Measurements from ENCODE around the gene LAMA2. TPM values are rescaled to one million over a fixed set of nuclear protein-coding genes. Genes with fewer than 3 reads are reported as not detected.
A peak's percentile ranks its signal among the peaks of the same experiment; 100 is the strongest.

LAMA2 gene
- total RNA-seq, 2 donors from 2014 or later: 2.2 to 3.4 TPM

DNA sequence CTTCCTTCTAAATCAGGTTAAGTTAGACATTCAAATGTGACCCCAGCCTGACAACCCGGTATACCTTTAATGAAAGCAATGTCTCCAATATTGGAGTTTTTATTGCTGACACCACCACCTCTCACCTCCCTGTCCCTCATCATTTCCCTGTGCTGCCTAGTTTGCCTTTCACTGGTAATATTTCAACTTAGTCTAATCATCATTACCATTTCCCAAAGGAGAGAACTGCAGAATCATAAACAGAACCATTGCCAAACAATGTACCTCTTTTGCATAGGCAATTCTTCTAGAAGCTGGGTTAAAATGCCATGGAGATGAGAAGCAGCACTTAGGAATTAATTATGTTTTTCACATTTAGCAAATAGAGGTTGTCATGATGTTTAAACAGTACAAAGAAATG, 370.3 kb downstream of the LAMA2 start:
- no peaks in the 10 kb centered on the region for H3K36me3 Mint-ChIP-seq (ENCODE audit: low read depth)
- no peaks in the 10 kb centered on the region for H3K9me3 ChIP-seq (ENCODE audit: control insufficient read depth, low read length, poor library complexity, severe bottlenecking)
- H3K27ac Mint-ChIP-seq: no peak overlapping the region
- DNase-seq (no peak), ATAC-seq (no peak)
- H3K27me3 Mint-ChIP-seq: peaks cover 21% of the 10 kb centered on the region
- peaks cover 12% of the 10 kb centered on the region for H3K4me1 Mint-ChIP-seq
- peak overlapping the region; percentile 50 for H3K4me3 Mint-ChIP-seq

DNA sequence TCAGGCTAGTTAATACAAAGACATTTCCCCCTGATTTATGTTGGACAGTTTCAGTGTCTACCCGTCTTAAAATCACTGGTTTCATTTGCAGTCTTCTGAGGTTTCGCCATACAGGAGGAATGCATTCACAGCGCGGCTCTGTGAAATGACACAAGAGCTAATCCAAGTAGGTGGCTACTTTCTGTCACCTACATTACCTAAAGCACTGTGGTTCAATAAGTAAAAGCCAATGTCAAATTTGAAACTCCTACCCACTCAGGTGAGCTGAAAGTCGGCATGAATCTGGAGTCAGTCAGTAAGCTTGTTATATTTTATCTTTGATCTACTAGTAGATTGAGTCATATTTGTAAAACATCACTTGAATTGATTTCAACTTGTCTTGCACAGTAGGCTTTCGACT, 370.8 kb downstream of the LAMA2 start:
- Mint-ChIP-seq H3K4me3 (peak overlapping the region; percentile 41), H3K27me3 (peaks cover 20% of the 10 kb centered on the region), H3K36me3 (ENCODE audit: low read depth) (no peaks in the 10 kb centered on the region), H3K27ac (no peak overlapping the region), H3K4me1 (peaks cover 12% of the 10 kb centered on the region)
- no peaks in the 10 kb centered on the region for H3K9me3 ChIP-seq (ENCODE audit: control insufficient read depth, low read length, poor library complexity, severe bottlenecking)
- ATAC-seq: no peak
- no peak for DNase-seq

DNA sequence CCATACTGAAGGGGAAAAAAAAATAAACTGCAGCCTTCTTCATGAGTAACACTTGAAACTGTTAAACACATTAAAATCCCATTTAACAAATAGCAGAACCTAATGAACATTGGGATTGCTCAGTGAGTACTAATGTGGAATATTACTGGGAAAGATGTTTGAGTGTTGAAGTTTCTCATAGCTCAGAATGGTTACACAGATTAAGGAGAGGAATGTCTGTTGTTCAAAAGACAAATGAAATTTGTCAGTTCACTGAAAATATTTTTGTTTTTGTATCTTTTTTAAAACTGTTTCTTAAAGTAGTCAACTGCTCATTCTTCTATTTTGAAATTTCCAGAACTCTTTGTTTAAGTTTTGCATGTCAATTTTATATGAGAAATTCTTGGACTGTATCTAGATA, 374.3 kb downstream of the LAMA2 start:
- ATAC-seq (no peak), DNase-seq (no peak)
- Mint-ChIP-seq H3K4me1 (peaks cover 10% of the 10 kb centered on the region), H3K27ac (no peak overlapping the region), H3K27me3 (peaks cover 15% of the 10 kb centered on the region), H3K4me3 (no peak overlapping the region), H3K36me3 (ENCODE audit: low read depth) (no peaks in the 10 kb centered on the region)
- no peaks in the 10 kb centered on the region for H3K9me3 ChIP-seq (ENCODE audit: control insufficient read depth, low read length, poor library complexity, severe bottlenecking)

DNA sequence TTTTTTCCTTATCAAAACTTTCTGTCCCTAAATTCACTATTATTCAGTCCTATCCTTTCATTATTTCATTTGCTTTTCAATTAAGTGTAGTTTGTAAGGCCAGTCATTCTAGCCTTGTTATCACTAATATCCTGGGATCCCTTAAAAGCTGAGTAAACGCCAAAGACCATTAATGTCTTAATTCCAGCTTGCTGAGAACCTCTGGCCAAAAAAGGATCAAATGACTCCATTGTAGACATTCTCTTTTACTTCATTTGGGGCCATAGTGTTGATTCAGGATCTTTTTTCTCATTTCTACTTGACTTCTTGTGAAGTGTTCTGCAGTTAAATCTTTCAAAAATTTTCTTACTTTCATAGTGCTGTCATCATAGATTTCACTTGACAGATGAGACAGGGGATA, 379.7 kb downstream of the LAMA2 start:
- DNase-seq (no peak), ATAC-seq (no peak)
- Mint-ChIP-seq H3K36me3 (ENCODE audit: low read depth) (no peaks in the 10 kb centered on the region), H3K27me3 (no peaks in the 10 kb centered on the region), H3K27ac (no peak overlapping the region), H3K4me3 (no peak overlapping the region), H3K4me1 (peaks cover 9% of the 10 kb centered on the region)
- no peaks in the 10 kb centered on the region for H3K9me3 ChIP-seq (ENCODE audit: control insufficient read depth, low read length, poor library complexity, severe bottlenecking)

DNA sequence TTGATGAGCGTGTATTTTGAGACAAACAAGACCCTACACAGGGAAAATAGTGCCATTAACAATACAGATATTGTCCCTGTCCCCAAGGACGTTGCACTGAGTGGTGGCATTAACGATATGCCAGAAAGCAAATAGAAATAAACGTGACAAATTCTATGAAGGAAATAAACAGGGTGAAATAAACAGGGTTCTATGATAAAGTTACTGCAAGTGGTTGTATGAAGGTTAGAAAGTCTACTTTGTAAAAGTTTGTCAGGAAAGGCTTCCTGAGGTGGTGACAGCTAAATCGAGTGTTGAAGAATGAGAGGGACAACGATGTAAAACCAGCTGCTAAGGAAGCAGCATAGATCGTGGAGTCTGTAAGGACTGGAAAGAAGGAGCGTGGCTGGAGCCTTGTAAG, 380.2 kb downstream of the LAMA2 start:
- Mint-ChIP-seq H3K4me3 (no peak overlapping the region), H3K4me1 (peaks cover 9% of the 10 kb centered on the region), H3K36me3 (ENCODE audit: low read depth) (no peaks in the 10 kb centered on the region), H3K27me3 (no peaks in the 10 kb centered on the region), H3K27ac (no peak overlapping the region)
- no peak for DNase-seq
- H3K9me3 ChIP-seq (ENCODE audit: control insufficient read depth, low read length, poor library complexity, severe bottlenecking): no peaks in the 10 kb centered on the region
- ATAC-seq: no peak

DNA sequence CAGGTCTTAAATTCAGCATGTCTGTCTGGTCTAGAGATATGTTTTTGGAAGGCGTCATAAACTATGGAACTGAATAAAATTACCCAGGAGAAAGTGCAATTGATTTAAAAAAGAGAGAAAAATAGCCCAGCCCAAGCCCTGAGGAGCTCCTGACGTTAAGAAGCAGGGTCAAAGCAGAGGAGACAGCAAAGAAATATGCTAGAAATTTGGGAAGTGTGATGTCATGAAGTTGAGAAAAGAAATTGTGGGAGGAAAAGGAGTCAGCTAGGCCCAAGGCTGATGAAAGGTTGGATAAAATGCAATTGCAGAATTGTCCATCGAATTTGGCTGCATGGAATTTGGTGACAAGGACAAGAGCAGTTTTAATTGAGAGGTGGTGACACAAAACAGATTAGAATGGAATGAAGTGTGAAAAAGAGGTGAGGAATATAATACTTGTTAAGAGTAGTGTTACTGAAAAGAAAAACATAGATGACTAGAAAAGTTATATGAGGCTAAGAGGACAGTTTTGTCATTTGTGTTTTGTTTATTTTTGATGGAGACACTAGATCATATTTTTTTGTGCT, 381.6 kb downstream of the LAMA2 start:
- H3K9me3 ChIP-seq (ENCODE audit: control insufficient read depth, low read length, poor library complexity, severe bottlenecking): no peaks in the 10 kb centered on the region
- H3K27ac Mint-ChIP-seq: no peak overlapping the region
- ATAC-seq (no peak), DNase-seq (no peak)
- no peaks in the 10 kb centered on the region for H3K36me3 Mint-ChIP-seq (ENCODE audit: low read depth)
- peaks cover 7% of the 10 kb centered on the region for H3K4me1 Mint-ChIP-seq
- H3K4me3 Mint-ChIP-seq: no peak overlapping the region
- H3K27me3 Mint-ChIP-seq: no peaks in the 10 kb centered on the region

DNA sequence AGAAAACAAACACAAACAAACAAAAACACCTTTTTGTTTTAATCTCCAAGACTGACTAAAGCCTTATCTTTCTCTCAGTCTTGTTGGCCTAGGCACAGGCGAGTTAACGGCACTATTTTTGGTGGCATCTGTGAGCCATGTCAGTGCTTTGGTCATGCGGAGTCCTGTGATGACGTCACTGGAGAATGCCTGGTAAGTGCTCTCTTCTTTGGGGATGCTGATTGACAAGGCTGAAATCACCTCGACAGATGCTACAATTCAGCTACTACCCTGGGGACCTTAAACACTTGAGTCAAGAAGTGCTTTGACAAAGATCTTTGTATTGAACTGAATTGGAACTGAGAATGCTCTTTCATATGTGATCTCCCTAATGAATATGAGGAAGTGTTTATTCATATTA, 384.1 kb downstream of the LAMA2 start:
- Mint-ChIP-seq H3K27ac (no peak overlapping the region), H3K4me3 (no peak overlapping the region), H3K36me3 (ENCODE audit: low read depth) (no peaks in the 10 kb centered on the region), H3K27me3 (no peaks in the 10 kb centered on the region), H3K4me1 (peaks cover 7% of the 10 kb centered on the region)
- H3K9me3 ChIP-seq (ENCODE audit: control insufficient read depth, low read length, poor library complexity, severe bottlenecking): no peaks in the 10 kb centered on the region
- ATAC-seq (no peak), DNase-seq (no peak)

DNA sequence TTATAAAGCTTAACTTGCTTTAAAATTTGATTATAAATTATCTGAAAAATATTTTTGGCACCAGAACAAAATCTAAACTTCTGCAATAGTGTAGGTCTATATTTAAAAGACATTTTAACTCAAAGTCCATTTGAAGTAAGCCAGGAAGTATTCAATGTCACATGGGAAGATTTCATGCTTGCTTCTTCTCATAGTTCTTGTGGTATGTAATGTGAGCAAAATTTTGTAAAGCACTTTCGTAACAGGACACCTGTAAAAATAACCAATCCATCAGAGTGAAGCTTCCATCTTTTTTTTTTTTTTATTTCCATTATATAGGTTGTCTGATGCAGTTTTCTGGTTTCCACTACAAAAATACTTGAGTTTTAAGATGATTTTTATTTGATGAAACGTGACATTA, 386.1 kb downstream of the LAMA2 start:
- DNase-seq: no peak
- no peaks in the 10 kb centered on the region for H3K9me3 ChIP-seq (ENCODE audit: control insufficient read depth, low read length, poor library complexity, severe bottlenecking)
- no peaks in the 10 kb centered on the region for H3K36me3 Mint-ChIP-seq (ENCODE audit: low read depth)
- no peak overlapping the region for H3K4me3 Mint-ChIP-seq
- no peaks in the 10 kb centered on the region for H3K27me3 Mint-ChIP-seq
- no peak overlapping the region for H3K27ac Mint-ChIP-seq
- H3K4me1 Mint-ChIP-seq: peaks cover 5% of the 10 kb centered on the region
- no peak for ATAC-seq

DNA sequence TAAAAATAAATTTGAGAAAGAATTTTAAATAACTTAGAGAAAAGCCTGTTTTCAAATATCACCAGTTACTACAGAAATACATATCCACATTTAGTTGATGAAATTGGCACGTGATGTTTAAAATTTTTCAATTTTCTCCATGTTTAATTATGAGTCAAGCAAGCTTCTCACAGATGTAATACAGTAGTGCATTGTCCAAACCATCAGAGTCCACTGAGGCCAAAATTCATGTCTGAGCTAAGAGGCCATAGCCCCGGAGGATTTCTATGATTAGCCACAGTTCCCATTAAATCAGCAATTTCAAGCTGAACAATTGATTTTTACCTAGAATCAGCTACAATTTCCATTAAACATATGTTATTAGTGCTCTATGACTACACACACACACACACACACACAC, 387.0 kb downstream of the LAMA2 start:
- Mint-ChIP-seq H3K27me3 (no peaks in the 10 kb centered on the region), H3K4me3 (no peak overlapping the region), H3K36me3 (ENCODE audit: low read depth) (no peaks in the 10 kb centered on the region), H3K27ac (no peak overlapping the region), H3K4me1 (peaks cover 5% of the 10 kb centered on the region)
- no peak for DNase-seq
- ATAC-seq: no peak
- H3K9me3 ChIP-seq (ENCODE audit: control insufficient read depth, low read length, poor library complexity, severe bottlenecking): no peaks in the 10 kb centered on the region

DNA sequence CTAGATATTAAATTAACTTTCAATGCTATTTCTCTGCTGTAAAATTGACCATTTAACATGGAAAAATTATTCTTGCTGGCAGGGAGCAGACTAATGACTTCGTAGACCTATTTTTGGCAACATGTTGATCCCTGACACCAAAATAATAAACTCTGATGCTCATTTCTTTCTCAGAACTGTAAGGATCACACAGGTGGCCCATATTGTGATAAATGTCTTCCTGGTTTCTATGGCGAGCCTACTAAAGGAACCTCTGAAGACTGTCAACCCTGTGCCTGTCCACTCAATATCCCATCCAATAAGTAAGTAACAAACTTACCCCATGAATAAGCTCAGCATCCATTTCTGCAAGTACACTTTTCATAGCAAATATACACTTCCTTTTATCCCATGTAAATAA, 387.5 kb downstream of the LAMA2 start:
- no peak overlapping the region for H3K27ac Mint-ChIP-seq
- no peaks in the 10 kb centered on the region for H3K36me3 Mint-ChIP-seq (ENCODE audit: low read depth)
- H3K27me3 Mint-ChIP-seq: no peaks in the 10 kb centered on the region
- ATAC-seq (no peak), DNase-seq (no peak)
- H3K4me1 Mint-ChIP-seq: peaks cover 5% of the 10 kb centered on the region
- no peaks in the 10 kb centered on the region for H3K9me3 ChIP-seq (ENCODE audit: control insufficient read depth, low read length, poor library complexity, severe bottlenecking)
- no peak overlapping the region for H3K4me3 Mint-ChIP-seq

DNA sequence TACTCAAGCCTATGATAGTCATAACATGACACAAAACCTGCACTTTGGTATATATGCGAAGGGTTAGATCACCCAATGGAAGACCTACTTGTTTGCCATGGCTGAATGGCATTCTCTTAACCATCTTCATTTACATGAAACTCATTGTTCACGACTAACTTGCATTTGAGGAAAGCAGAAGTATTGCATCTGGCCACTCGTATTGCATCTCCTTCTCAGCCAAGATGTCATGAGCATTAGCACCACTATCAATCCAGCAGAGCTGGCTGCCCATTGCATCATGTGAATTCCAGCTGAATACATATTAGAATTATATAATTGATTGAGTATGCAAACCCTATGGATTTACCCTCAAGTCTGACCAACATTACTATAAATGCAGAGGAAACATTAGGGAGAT, 390.2 kb downstream of the LAMA2 start:
- no peaks in the 10 kb centered on the region for H3K9me3 ChIP-seq (ENCODE audit: control insufficient read depth, low read length, poor library complexity, severe bottlenecking)
- H3K36me3 Mint-ChIP-seq (ENCODE audit: low read depth): no peaks in the 10 kb centered on the region
- ATAC-seq (no peak), DNase-seq (no peak)
- H3K27ac Mint-ChIP-seq: no peak overlapping the region
- no peaks in the 10 kb centered on the region for H3K27me3 Mint-ChIP-seq
- no peaks in the 10 kb centered on the region for H3K4me1 Mint-ChIP-seq
- H3K4me3 Mint-ChIP-seq: no peak overlapping the region

DNA sequence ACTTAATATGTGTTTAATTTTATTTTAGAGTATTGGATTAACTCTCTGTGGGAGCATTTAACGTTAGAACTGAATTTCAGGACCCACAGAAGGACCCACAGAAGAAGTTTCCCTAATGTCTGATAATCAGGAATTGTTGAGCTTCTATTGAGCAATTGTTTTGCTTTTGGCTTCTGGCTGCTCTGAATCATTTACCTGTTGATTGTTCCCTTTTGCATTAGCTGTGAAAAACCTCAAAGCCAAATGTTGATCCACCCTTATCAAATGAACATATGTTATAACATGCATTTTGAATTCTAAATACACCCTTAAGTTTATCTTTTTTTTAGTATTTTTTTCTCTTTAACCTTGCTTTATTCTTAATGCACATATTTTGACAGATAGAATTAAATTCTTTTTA, 393.5 kb downstream of the LAMA2 start:
- H3K9me3 ChIP-seq (ENCODE audit: control insufficient read depth, low read length, poor library complexity, severe bottlenecking): no peaks in the 10 kb centered on the region
- Mint-ChIP-seq H3K4me3 (no peak overlapping the region), H3K27me3 (no peaks in the 10 kb centered on the region), H3K36me3 (ENCODE audit: low read depth) (no peaks in the 10 kb centered on the region), H3K27ac (no peak overlapping the region), H3K4me1 (peaks cover 19% of the 10 kb centered on the region)
- DNase-seq: no peak
- no peak for ATAC-seq

DNA sequence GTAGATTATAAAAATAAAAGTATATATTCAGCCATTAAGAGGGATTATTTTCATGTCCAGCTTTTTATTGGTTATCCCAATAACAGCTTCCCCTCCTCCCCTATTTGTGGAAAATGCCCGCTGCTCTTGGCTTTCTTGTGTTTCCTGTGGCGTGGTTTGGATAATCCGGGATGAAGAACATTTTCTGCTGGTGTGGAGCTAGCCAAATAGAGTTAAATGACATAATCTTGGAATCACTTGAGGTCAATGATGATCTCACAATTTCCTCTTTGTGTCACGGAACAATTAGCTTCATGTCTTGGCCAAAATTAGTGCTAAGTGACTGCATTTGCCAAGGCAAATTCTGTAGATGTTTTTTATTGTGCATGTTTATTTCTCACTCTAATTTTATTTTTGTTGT, 394.0 kb downstream of the LAMA2 start:
- Mint-ChIP-seq H3K27me3 (no peaks in the 10 kb centered on the region), H3K4me1 (peaks cover 22% of the 10 kb centered on the region), H3K36me3 (ENCODE audit: low read depth) (no peaks in the 10 kb centered on the region), H3K4me3 (no peak overlapping the region), H3K27ac (no peak overlapping the region)
- no peak for DNase-seq
- H3K9me3 ChIP-seq (ENCODE audit: control insufficient read depth, low read length, poor library complexity, severe bottlenecking): no peaks in the 10 kb centered on the region
- ATAC-seq: no peak

DNA sequence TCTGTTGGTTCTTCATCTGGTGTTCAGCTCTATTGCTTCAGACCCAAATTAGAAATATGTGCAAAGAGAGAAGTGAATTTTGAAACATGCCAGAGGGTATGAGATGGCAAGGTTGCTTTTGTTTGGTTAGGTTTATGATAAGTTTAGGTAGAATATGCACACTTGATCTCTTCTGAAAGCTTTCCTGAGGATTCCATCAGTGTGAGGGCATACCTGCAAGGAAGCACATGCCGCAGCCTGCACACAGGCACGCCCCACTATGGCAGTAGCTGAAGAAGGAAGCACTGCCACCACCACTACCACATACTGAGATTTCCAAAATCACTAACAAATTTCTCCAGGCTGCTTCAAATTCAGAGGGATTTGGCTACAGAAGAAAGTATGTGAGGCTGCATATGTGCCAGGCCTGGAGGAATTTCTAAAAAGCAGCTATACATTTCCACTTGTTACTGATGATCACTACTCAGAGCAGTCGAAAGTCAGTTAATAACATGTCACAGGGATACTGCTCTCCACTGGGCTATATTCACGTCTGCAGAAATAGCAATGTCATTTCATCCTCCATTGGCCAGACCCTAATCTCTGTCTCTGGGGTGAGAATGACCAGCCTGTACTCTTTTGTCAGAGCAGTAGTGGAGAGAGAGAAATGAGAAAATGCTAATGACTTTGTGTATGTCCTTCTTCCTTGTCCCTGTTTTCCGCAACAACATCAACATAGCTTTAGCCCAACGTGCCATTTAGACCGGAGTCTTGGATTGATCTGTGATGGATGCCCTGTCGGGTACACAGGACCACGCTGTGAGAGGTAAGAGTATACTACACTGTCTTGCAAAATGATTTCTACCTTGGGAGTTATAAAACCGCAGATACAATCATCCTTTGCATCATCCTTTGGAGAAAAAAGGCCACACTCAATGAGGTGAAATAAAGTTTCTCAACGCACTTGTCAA, 396.7 kb downstream of the LAMA2 start:
- Mint-ChIP-seq H3K4me3 (peak overlapping the region; percentile 39), H3K4me1 (peaks cover 41% of the 10 kb centered on the region), H3K36me3 (ENCODE audit: low read depth) (no peaks in the 10 kb centered on the region), H3K27me3 (no peaks in the 10 kb centered on the region), H3K27ac (peak overlapping the region; percentile 89)
- ATAC-seq: no peak
- no peak for DNase-seq
- no peaks in the 10 kb centered on the region for H3K9me3 ChIP-seq (ENCODE audit: control insufficient read depth, low read length, poor library complexity, severe bottlenecking)

All from T-helper 17 cell (primary cell).